Measurements from ENCODE around the gene PPP1R12A.

DNA sequence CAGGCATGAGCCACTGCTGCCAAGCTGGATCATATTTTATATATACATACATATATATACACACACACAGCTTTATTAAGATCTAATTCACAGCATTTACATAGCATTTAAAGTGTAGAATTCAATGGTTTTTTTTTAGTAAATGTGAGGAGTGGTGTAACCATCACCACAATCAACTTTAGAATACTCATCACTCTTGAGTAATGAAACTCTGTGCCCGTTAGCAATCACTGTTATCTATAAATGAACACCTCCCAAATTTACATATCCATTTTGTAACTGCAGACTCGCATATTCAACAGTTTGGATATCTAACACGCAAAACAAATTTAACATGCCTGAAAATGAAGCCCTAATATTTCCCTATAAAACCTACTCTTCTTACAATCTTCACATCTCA lies 90.9 kb downstream of the PPP1R12A start:
- TF ChIP-seq POLR2AphosphoS5 (IDR thresholded peaks at IDR 0.05; ENCODE audit: low read depth, low read length) (no peak), TAF1 (IDR thresholded peaks at IDR 0.05; ENCODE audit: borderline replicate concordance, insufficient read depth, low read length) (no peak), REST (IDR thresholded peaks at IDR 0.05; ENCODE audit: insufficient read depth in 1 of 2, low read depth in 2 of 2, low read length in 2 of 2) (no peak), SIN3A (IDR thresholded peaks at IDR 0.05; ENCODE audit: borderline replicate concordance, insufficient read depth, low read length) (no peak)

Data from PFSK-1 (cell line).